Hematopoietic multipotent progenitor cell treated with erythropoietin and hydrocortisone succinate and interleukin-3 and kit ligand, for 15 days (in vitro differentiated cells): ENCODE data around the gene PRDX3.
"Not testable (repeated sequence)": the region's sequence is repeated elsewhere in the genome, so short reads cannot be mapped to it uniquely, and the experiment has no call there.

ENCODE experiments used
- DNase-seq: peaks from one replicate; pipeline ENCODE4 v3.0.0-alpha.2; 2015; ENCODE audit warnings: low spot score

PRDX3 gene

GRCh38 chr10:119206603-119207365 lies 28.2 kb upstream of the PRDX3 start:
- peak; percentile 54 for DNase-seq

- DNase-seq = no peak
These were observed 27.4 kb upstream of the PRDX3 start for GRCh38 chr10:119205894-119206602.

GRCh38 chr10:119203006-119203405 lies 24.4 kb upstream of the PRDX3 start:
- DNase-seq = no peak

- no peak for DNase-seq
These were observed 22.6 kb upstream of the PRDX3 start for GRCh38 chr10:119201233-119201632.

GRCh38 chr10:119199231-119199992 lies 20.8 kb upstream of the PRDX3 start:
- peak; percentile 33 for DNase-seq

GRCh38 chr10:119198438-119198837 lies 19.8 kb upstream of the PRDX3 start:
- peak; percentile 46 for DNase-seq

- no peak for DNase-seq
These were observed 19.3 kb upstream of the PRDX3 start for GRCh38 chr10:119197921-119198320.

GRCh38 chr10:119191881-119192280 lies 13.3 kb upstream of the PRDX3 start:
- DNase-seq = no peak

- no peak for DNase-seq
These were observed 12.6 kb upstream of the PRDX3 start for GRCh38 chr10:119190954-119191785.

GRCh38 chr10:119190353-119190752 lies 11.7 kb upstream of the PRDX3 start:
- DNase-seq = no peak

GRCh38 chr10:119189811-119190282 lies 11.2 kb upstream of the PRDX3 start:
- no peak for DNase-seq

- DNase-seq = no peak
These were observed 5.2 kb upstream of the PRDX3 start for GRCh38 chr10:119183664-119184412.

- not testable (repeated sequence) for DNase-seq
These were observed 2.3 kb upstream of the PRDX3 start for GRCh38 chr10:119180850-119181400.

GRCh38 chr10:119177708-119178371 lies 772 bp downstream of the PRDX3 start:
- no peak for DNase-seq

- DNase-seq = no peak
These were observed 2.4 kb downstream of the PRDX3 start for GRCh38 chr10:119176166-119176565.

- DNase-seq = no peak
These were observed 4.5 kb downstream of the PRDX3 start for GRCh38 chr10:119174109-119174508.

- DNase-seq = no peak
These were observed 11.6 kb downstream of the PRDX3 start for GRCh38 chr10:119167041-119167440.

- no peak for DNase-seq
These were observed 12.0 kb downstream of the PRDX3 start for GRCh38 chr10:119166564-119166963.

- no peak for DNase-seq
These were observed 12.5 kb downstream of the PRDX3 start for GRCh38 chr10:119166118-119166500.
